Choroid plexus epithelial cell (primary cell): ENCODE measurements around the gene BDKRB2.

Source experiments
- DNase-seq: peaks from one replicate; pipeline ENCODE4 v3.0.0-alpha.2; 2010; ENCODE audit warnings: low read depth
- H3K4me3 ChIP-seq: 2 replicates; pipeline ENCODE4 v1.5.1; 2011; ENCODE audit warnings: low read depth, mild to moderate bottlenecking, control low read depth, low read length, moderate library complexity
- TF ChIP-seq, protein P1 (sequence below): conservative IDR thresholded peaks from 2 replicates; pipeline ENCODE4 v1.5.1; 2011; ENCODE audit warnings: low read depth, mild to moderate bottlenecking, control low read depth, inconsistent platforms, low read length, moderate library complexity

BDKRB2 gene

DNA sequence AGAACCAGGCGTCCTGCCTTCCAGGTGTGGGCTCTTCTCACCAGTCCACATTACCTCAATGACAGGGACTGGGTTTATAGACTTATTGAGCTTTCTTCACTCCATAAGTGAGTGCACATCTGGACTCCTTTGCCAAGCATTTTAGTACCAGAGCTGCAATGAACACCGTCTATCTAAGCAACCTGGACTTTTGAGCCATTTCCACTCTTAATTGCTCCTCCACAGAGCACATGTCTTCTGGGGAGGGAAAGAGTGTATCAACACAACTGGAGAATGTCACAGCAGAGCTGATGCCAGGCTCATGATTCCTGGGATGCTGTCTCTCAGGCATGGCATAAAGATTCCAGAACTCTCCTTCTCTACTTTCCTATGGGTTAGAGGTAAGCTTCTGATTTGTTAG lies 43.0 kb upstream of the BDKRB2 start:
- no peak overlapping the region for H3K4me3 ChIP-seq
- no peak for DNase-seq
- TF ChIP-seq, protein P1, sequence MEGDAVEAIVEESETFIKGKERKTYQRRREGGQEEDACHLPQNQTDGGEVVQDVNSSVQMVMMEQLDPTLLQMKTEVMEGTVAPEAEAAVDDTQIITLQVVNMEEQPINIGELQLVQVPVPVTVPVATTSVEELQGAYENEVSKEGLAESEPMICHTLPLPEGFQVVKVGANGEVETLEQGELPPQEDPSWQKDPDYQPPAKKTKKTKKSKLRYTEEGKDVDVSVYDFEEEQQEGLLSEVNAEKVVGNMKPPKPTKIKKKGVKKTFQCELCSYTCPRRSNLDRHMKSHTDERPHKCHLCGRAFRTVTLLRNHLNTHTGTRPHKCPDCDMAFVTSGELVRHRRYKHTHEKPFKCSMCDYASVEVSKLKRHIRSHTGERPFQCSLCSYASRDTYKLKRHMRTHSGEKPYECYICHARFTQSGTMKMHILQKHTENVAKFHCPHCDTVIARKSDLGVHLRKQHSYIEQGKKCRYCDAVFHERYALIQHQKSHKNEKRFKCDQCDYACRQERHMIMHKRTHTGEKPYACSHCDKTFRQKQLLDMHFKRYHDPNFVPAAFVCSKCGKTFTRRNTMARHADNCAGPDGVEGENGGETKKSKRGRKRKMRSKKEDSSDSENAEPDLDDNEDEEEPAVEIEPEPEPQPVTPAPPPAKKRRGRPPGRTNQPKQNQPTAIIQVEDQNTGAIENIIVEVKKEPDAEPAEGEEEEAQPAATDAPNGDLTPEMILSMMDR, result no peak

DNA sequence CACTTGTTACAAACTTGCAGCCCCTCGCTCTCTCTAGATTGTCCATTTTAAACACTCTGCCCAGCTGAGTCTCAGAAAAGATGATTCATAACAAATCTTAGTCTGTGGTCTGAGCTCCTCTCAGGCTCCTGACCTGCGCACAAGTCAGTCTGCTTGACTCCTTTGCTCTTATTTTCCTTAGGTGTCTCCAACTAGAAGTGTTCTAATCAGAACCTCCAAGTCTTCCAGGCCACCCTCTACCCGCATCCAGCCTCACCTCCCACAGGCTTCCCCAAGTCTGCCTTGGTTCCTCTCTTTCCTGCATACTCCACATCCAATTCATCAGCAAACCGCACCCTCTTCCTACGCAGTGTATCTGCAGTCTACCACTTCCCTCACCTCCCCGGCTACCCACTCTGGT lies 42.4 kb upstream of the BDKRB2 start:
- TF ChIP-seq, protein P1, result no peak
- peak; percentile 57 for DNase-seq
- no peak overlapping the region for H3K4me3 ChIP-seq

DNA sequence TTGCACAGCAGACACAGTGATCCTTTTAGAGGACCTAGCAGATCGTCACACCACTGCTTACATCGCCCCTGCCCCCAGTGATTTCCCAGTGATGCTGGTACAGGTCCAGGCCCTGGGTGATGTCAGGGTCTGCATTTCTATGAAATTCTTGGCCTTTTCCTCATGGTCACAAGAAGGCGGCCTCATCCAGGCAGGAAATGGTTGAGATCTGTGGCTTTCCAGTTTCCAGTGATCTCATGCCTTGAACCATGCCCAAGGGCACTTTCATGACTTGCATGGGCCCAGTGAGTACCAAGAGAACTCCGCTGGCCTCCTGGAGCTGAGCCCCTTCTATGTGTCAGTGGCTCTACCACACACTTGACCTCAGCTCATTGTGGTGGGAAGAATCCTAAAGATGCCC lies 41.9 kb upstream of the BDKRB2 start:
- H3K4me3 ChIP-seq, result no peak overlapping the region
- DNase-seq, result peak; percentile 42
- TF ChIP-seq, protein P1, result no peak

DNA sequence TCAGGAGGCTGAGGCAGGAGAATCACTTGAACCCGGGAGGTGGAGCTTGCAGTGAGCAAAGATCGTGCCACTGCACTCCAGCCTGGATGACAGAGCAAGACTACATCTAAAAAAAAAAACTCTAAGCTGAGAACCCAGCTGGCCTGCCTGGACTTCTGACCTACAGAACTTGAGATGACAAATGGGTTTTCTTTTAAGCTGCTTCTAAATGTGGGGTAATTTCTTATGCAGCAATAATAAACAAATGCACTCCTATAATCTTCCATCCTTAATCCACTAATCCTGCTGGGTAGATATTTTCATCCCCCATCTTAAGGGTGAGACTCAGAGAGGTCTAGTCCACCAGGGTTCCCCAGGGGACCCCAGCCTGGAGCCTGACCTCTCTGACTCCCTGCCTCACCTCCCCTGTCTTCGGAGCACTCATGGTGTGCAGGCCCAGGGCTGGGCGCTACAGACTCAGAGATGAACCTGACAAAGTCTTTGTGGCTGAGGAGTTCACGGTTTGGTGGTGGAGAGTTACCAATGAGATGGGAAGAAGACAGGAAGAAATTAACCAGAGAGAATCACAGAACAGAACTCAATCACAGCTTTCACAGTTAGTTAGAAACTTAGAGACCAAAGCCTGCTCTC lies 39.7 kb upstream of the BDKRB2 start:
- TF ChIP-seq, protein P1, result no peak
- H3K4me3 ChIP-seq, result no peak overlapping the region
- no peak for DNase-seq

DNA sequence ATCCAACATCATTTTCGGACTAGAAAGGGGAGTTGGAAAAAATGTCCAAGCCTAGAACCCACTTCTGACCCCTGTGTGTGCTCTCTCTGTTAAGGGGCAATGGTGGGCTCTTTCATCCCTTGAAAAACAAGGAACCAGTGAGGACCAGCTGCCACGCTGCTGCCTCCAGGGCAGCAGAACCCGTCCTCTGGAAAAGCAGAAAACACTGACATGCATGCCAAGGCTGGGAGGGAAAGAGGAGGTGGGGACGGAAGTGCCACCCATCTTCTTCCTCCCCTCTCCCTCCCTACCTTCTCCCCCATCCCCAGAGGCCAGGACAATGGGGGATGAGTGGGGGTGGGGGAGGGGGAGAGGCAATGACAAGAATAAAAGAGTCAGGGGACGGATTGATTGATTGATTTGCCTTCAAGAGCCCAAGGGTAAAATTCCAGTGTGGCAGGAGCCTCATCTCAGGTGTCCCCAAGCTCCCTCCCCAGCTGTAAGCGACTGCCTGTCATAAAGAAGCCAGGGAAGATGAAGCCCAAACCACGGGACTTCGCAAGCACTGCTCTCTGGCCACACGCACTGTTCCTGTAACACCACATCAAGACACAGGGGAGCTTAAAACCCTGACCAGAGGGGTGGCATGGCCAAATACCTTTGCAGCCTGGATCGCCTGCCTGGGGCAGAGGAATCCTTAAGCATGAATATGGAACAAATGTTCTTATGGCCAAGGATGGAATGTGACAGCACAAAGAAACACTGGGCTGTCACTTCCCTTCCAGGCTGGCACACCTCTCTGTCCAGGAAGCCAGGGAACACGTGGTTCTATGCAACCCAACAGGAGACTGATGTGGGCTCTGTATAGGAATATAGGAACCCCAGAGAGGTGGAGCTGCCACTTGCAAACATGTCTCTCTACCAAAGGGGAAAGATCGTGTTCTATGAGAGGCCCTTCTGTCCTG lies 38.9 kb upstream of the BDKRB2 start:
- no peak for DNase-seq
- TF ChIP-seq, protein P1, result no peak
- no peak overlapping the region for H3K4me3 ChIP-seq

DNA sequence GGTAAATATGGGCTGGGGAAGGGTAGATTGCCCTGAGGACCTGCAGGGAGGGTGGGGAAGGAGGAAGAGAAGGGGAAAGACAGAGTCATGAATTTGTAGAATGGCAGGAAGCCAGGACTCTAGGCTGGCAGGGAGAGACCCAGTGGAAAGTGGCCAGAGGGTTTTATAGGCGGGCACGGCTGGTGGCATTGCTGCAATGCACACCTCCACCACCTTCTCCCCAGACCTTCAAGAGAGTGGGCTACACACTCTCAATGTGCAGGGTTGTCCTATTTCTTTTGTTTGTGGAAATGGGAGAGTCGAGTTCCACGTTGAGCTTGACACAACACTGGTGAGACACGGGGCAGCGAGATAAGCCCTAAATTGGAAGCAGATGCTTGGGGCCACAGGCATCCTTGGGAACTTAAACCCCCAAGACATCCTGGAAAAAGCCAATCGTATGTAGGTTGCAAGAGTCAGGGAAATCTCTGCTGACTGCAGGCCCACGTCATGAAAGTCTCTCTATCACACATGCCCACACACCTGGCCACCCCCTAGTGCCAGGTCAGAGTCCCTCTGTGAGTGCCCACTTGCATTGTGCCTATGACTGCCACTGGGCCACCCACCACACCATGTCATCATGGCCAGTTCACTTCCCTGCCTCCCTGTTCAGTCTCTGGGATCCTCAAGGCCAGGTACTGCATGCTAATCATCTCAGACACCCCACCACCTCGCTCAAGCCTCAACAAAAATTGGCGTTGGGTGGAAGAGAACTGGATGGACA lies 38.0 kb upstream of the BDKRB2 start:
- TF ChIP-seq, protein P1, result no peak
- H3K4me3 ChIP-seq, result no peak overlapping the region
- DNase-seq, result no peak
